ENCODE measurements around the gene ZNF511.
A peak's percentile ranks its signal among the peaks of the same experiment; 100 is the strongest.
"Not testable (repeated sequence)": the region's sequence is repeated elsewhere in the genome, so short reads cannot be mapped to it uniquely, and the experiment has no call there.

ZNF511 gene, protein sequence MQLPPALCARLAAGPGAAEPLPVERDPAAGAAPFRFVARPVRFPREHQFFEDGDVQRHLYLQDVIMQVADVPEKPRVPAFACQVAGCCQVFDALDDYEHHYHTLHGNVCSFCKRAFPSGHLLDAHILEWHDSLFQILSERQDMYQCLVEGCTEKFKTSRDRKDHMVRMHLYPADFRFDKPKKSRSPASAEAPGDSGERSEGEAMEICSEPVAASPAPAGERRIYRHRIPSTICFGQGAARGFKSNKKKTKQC

DNA sequence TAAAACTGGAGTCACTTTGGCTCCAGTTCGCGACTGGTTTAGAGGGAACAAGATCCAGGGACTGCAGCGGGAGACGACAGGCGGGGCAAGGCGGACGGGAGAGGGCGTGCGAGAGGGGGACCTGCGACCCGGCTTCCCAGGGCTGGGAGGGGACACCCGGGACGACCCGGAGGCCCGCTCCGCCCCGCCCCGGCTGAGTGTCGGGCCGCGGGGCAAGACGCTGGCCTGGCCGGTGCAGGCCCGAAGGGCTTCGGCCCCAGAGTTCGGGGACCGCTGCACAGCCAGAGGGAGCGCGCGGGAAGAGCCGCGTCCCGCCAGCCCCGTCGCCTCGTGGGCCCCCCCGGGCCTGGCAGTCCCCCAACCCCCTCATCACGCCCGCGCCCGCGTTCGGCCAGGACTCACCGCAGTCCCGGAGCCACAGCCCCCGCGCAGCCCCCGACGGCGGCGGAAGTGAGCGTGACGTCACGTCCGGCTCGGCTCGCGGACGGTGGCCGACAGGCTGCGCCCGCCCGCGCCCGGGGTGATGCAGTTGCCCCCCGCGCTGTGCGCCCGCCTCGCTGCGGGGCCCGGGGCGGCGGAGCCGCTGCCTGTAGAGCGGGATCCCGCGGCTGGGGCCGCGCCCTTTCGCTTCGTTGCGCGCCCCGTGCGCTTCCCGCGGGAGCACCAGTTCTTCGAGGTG lies at the start of gene ZNF511, which contains the start of gene TUBGCP2:
ZNF511 (plus strand) TSS at position 494 of the 679 bp plus-strand sequence; CDS start at position 524, 30 bp downstream.
TUBGCP2 (minus strand) TSS at position 452 of the 679 bp plus-strand sequence. CDS start 5,931 bp downstream, outside the sequence.
- peak; percentile 89 for DNase-seq (ENCODE audit: low spot score)

GRCh38 chr10:133259602-133259989 lies 49.1 kb upstream of the ZNF511 start:
- DNase-seq (ENCODE audit: low spot score) = no peak

GRCh38 chr10:133260895-133261725 lies 47.6 kb upstream of the ZNF511 start:
- DNase-seq (ENCODE audit: low spot score) = peak; percentile 80

DNA sequence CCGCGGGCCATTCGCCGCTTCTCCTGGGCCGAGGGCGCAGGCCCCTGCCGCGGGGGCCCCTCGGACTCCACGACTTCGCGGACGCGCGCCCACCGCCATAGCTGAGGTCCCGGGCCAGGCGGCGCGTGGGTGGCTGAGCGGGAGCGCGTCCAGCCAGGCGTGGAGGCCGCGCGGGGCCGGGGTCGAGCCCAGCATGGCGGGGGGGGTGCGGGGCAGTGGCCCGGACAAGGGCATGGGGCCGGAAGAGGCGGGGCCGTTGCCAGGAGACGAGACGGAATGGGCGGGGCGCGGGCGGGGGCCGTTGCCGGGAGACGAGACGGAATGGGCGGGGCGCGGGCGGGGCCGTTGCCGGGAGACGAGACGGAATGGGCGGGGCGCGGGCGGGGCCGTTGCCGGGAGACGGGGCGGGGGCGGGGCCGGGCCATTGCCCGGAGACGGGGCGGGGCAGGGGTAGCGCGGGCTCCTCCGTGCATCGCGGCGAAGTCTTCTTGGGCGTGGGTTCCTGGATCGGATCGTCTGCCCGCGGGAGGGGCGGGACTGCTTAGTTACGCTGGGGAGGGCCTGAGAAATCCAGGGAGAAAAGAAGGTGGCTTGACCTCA lies 46.9 kb upstream of the ZNF511 start:
- DNase-seq (ENCODE audit: low spot score) = peak; percentile 89

DNA sequence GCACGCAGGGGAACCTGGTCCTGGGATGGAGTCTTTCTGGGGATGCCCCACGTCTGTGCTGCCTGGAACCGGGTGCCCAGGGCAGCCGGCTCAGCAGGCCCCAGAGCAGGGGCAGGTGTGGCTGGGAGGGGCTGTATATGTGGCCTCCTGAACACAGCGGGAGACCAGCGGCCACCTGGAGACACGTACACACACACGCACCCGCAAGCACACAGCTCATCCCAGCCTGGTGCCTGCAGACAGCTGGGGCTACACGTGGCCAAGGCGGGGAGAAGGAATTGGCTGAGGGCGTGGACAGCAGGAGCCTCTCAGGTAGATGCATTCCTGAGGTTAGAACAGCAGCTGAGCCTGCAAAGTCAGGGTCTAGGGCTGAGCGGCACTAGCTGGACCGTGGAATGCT lies 46.0 kb upstream of the ZNF511 start:
- no peak for DNase-seq (ENCODE audit: low spot score)

DNA sequence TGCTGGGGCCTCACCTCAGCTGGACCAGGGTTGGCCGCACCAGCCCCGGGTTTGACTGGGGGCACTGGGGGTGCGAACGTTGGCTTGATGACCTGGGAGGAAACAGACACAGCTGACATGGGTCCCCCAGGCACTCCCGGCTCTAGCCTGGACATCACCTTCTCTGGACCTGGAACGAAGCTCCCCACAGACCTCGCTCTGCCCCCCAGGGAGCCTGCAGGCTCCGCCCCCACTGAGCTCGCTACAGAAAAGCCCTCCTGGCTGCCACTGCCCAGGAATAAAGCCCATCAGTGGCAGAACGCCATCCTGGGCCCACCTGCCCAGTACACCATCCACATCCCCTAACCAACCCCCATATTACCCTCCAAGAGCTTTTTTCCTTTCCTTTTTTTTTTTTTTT lies 45.0 kb upstream of the ZNF511 start:
- DNase-seq (ENCODE audit: low spot score) = no peak

GRCh38 chr10:133264461-133264860 lies 44.3 kb upstream of the ZNF511 start:
- no peak for DNase-seq (ENCODE audit: low spot score)

DNA sequence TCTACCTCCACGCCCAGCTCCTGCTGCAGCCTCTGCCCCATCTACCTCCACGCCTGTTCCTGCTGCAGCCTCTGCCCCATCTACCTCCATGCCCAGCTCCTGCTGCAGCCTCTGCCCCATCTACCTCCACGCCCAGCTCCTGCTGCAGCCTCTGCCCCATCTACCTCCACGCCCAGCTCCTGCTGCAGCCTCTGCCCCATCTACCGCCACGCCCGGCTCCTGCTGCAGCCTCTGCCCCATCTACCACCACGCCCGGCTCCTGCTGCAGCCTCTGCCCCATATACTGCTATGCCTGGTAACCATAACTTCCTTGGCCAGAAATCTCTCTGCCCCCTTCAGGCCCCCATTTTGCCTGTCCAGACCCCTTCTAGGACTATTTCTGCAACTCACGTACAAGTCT lies 43.7 kb upstream of the ZNF511 start:
- DNase-seq (ENCODE audit: low spot score) = not testable (repeated sequence)

DNA sequence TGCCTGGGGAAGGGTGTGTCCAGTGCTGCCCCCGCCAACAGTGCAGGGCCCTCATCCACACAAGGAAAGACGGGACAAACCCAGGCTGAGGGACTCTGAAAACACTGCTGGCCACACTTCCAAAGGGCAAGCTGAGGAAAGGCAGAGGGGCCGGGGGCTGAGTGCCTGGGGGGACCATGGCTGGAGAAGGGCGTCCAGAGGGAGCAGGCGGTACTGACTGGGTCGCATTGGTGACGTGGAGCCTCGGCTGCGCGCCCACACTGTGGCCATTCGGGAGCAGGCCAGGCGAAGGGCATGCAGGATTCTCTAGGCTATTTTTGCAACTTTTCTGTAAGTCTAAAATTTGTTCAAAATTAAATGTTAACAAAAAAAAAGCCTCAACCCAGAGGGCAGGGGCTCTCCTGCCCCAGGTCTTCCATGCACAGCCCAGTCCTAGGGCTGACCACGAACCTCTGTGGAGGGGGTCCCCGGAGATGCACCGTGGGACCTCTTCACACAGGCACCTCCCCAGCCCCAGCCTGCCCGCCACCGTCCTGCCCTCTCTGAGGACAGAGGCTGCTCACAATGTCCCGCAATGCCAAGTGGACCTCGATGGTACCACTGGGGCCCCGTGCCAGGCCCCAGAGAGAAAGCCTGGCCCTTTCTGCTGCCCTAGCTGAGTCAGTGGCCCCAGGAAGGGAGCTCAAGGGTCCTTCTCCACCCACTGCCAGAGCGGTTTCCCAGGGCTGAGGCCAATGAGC lies 42.5 kb upstream of the ZNF511 start:
- DNase-seq (ENCODE audit: low spot score) = no peak

- DNase-seq (ENCODE audit: low spot score) = no peak
Measured at GRCh38 chr10:133267293-133267692, 41.4 kb upstream of the ZNF511 start.

DNA sequence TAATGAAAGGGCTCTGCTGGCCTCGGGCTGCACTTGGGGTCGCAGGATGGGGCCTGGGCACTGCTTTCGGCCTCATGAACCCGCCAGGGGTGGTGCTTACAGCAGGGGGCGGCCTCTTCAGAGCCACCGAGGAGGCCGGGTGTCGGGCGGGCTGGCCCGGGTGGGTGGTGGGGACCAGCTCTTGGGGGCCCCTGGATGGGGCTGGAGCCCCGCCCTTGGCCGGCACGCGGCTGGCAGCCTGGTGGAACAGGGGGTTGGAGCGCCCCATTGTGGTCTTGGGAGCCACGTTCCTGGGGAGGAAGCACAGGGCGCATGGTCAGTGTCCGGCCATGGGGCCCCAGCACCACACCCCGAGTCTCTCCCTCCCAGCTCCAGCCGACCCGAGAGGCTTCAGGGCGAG lies 40.9 kb upstream of the ZNF511 start:
- no peak for DNase-seq (ENCODE audit: low spot score)

GRCh38 chr10:133268532-133268931 lies 40.2 kb upstream of the ZNF511 start:
- no peak for DNase-seq (ENCODE audit: low spot score)

DNA sequence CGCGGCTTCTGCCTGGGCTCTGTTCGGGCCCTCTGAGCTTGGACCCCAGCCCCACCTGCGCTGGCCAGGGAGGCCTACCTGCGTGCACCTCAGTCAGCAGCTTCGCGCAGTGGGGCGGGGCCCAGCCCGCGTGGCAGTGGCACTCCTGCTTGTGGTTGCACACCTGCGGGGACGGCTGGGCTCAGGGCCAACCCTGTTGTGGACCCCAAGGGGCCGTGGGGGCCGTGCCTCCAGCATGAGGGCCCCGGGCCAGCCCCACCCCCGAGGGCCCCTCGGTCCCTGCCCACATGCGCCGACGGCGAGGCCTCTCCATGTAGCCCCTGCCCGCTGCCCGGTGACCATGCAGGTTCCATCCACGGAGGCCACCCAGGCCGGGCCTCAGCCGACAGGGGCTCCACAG lies 39.3 kb upstream of the ZNF511 start:
- no peak for DNase-seq (ENCODE audit: low spot score)

DNA sequence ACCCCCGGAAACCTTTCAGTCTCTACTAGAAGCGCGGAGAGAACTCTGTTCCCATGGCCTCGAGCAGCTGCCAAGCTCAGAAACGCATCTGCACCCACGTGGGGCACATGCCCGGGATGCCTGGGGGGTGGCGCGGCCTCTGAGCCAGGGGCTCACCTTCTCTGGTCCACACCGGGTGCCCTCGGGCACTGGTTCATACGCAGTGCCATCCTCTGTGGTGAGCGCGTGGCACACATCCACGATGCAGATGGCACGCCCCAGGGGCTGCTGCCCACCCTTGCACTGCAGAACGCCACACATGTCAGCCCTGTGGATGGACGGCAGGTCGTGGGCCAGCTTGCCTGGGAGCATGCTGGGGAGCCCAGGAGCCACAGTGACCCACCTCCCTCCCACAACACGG lies 38.5 kb upstream of the ZNF511 start:
- DNase-seq (ENCODE audit: low spot score) = no peak

GRCh38 chr10:133270773-133271297 lies 37.9 kb upstream of the ZNF511 start:
- no peak for DNase-seq (ENCODE audit: low spot score)

DNA sequence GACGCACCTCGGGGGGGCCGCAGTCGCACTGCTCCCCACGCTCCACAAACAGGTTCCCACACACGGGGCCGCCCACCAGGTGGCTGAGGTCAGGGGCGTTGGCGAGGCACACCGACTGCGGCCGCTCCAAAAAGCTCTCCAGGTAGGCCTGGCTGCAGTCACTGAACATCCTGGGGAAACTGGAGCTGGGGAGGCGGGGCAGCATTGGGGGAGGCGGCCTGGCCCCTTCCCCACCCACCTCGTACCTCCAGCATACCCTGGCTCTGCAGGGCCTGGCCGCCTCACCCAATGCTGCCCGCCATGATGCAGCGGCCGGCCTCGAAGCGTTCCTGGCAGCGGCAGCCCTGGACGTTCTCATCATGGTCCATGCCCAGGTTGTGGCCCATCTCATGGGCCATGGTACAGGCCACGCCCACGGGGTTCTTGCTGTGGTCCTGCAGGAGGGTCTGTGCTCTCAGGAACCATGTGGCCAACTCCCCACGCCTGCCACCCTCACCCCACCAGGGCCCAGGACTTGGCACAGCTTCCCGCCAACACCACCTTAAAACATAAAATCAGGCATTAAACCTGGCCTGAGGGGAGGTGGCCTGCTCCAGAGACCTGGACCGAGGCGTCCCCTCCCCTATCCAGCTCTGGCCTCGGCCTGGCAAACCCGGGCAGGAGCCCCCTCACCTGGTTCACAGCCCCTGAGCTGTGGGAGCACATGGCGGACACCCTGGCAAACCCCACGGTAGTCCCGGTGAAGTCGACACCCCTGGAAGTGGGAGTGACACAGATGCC lies 37.0 kb upstream of the ZNF511 start:
- DNase-seq (ENCODE audit: low spot score) = no peak

DNA sequence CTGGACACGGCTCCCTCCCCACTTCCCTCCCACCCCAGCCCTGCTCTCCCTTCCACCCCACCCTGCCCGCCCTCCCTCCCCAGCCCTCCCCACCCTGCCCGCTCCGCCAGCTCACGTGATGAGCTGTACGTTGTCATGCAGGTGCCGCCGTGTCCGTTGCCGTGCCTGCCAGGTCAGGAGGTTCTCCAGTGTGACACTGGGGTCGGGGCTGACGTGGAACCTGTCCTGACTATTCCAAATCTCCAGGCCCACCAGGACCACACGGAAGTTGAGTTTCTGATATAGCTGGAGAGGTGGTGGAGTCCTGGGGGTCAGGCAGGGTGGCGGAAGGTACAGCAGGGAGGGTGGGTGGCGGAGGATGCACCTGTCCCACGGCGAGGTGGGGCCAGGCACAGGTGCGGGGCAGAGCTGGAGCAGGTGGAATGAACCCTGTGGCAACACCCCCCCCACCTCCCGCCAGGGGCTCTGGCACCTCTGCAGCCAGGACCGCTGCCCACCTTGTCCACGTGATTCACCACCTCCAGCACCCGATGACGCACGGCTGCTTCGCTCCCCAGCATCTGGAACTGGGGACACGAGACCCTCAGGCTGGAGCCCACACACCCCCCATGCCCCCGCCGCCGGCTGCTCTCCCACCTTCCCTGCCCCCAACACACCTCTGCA lies 36.3 kb upstream of the ZNF511 start:
- no peak for DNase-seq (ENCODE audit: low spot score)

DNA sequence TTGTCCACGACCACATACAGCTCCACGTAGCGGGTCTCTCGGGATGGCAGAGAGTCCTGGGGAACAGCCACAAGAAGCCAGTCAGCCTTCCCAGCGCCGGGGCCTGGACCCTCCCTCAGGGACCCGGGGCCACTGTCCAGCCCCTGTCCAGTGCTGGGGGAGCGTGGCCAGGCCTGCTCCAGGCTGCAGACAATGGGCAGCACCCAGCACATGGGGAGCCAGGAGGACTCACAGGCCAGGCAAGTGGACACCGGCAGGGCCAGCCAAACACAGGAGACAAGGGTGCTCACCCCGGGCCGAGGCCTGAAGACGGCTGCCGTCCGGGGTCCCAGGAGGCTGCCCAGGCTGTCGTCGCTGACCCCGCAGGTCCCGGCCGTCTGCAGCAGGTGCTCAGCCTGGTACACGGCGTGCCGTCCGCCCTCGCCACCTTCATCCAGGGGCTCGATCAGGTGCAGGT lies 35.7 kb upstream of the ZNF511 start:
- no peak for DNase-seq (ENCODE audit: low spot score)

DNA sequence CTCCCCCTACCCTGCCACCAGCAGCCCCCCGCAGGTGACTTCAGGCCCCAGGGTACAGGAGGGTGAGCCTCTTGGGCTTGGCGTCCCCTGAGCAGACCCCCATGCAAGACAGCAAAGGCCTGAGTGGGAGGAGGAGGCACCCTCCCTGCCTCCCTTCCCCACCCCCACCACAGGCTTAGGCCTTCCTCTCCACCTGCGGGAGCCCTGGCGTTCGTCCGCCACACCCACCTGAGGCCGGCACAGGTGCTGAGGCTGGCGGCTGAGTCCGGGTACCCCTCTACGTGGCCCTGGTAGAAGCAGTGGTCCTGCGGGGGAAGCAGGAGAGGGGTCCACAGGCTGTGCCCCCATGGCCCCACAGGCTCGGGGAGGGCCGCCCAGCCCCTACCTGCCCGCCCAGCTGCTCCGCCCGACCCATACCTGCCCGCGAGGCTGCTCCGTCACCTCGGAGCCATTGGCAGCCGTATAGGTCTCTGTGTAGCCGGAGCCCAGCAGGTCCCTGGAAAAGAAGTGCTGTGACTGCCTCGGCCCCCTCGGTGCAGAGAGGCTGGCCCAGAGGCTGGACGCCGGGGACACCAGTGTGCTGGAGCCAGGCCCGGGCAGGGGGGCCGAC lies 35.1 kb upstream of the ZNF511 start:
- no peak for DNase-seq (ENCODE audit: low spot score)
